ENCODE results near the gene TPST1.

Gene TPST1

GRCh38 chr7:66202441-66202840 is 2.7 kb upstream of the TPST1 start:
- no peak for DNase-seq (ENCODE audit: low read depth in 2 of 2)
- H3K4me3 ChIP-seq (replicated peaks in 1 of 2; ENCODE audit: low read depth in 2 of 2, low read length in 2 of 2), result no peak overlapping the region
- no peak for TF ChIP-seq CTCF (IDR thresholded peaks at IDR 0.05; ENCODE audit: low read depth, low read length)

- no peak for TF ChIP-seq CTCF (IDR thresholded peaks at IDR 0.05; ENCODE audit: low read depth, low read length)
- peak overlapping the region; percentile 93 to 95 for H3K4me3 ChIP-seq (replicated peaks in 1 of 2; ENCODE audit: low read depth in 2 of 2, low read length in 2 of 2)
- DNase-seq (ENCODE audit: low read depth in 2 of 2), result no peak
These were observed 582 bp downstream of the TPST1 start for GRCh38 chr7:66205741-66206090.

- peak overlapping the region; percentile 93 to 95 for H3K4me3 ChIP-seq (replicated peaks in 1 of 2; ENCODE audit: low read depth in 2 of 2, low read length in 2 of 2)
- TF ChIP-seq CTCF (IDR thresholded peaks at IDR 0.05; ENCODE audit: low read depth, low read length), result no peak
- peak in 1 of 2 donors; percentile 19 for DNase-seq (ENCODE audit: low read depth in 2 of 2)
These were observed 1.2 kb downstream of the TPST1 start for GRCh38 chr7:66206119-66206933.

GRCh38 chr7:66206934-66207240 is 1.8 kb downstream of the TPST1 start:
- DNase-seq (ENCODE audit: low read depth in 2 of 2), result no peak
- peak overlapping the region; percentile 93 to 95 for H3K4me3 ChIP-seq (replicated peaks in 1 of 2; ENCODE audit: low read depth in 2 of 2, low read length in 2 of 2)
- no peak for TF ChIP-seq CTCF (IDR thresholded peaks at IDR 0.05; ENCODE audit: low read depth, low read length)

- no peak for DNase-seq (ENCODE audit: low read depth in 2 of 2)
- H3K4me3 ChIP-seq (replicated peaks in 1 of 2; ENCODE audit: low read depth in 2 of 2, low read length in 2 of 2), result no peak overlapping the region
- TF ChIP-seq CTCF (IDR thresholded peaks at IDR 0.05; ENCODE audit: low read depth, low read length), result no peak
These were observed 2.4 kb downstream of the TPST1 start for GRCh38 chr7:66207540-66207939.

- no peak overlapping the region for H3K4me3 ChIP-seq (replicated peaks in 1 of 2; ENCODE audit: low read depth in 2 of 2, low read length in 2 of 2)
- DNase-seq (ENCODE audit: low read depth in 2 of 2), result peak; percentile 50 to 69
- TF ChIP-seq CTCF (IDR thresholded peaks at IDR 0.05; ENCODE audit: low read depth, low read length), result no peak
These were observed 6.3 kb downstream of the TPST1 start for GRCh38 chr7:66211429-66211828.

GRCh38 chr7:66213637-66214036 is 8.5 kb downstream of the TPST1 start:
- no peak for TF ChIP-seq CTCF (IDR thresholded peaks at IDR 0.05; ENCODE audit: low read depth, low read length)
- peak in 1 of 2 donors; percentile 37 for DNase-seq (ENCODE audit: low read depth in 2 of 2)
- no peak overlapping the region for H3K4me3 ChIP-seq (replicated peaks in 1 of 2; ENCODE audit: low read depth in 2 of 2, low read length in 2 of 2)
